WTC11 (cell line): ENCODE measurements around the gene SART3. TPM values are rescaled to one million over a fixed set of nuclear protein-coding genes. Genes with fewer than 3 reads are reported as not detected.
"Not testable (repeated sequence)": the region's sequence is repeated elsewhere in the genome, so short reads cannot be mapped to it uniquely, and the experiment has no call there.

Source experiments
- ATAC-seq: fragments of 200-7000 bp; cut with Tn5 transposase; 2 replicates; pipeline ENCODE4 v1.10.0; 2021; ENCODE audit warnings: mild to moderate bottlenecking, moderate library complexity
- CTCF ChIA-PET: fragments of 300-600 bp; sonication (Branson Sonifier 250); formaldehyde crosslinking; loops from one replicate; lab custom pipeline; 2021; ENCODE audit warnings: antibody characterized with exemption; lab: Charles Lee
- POLR2A ChIA-PET: fragments of 350-600 bp; sonication (Branson Sonifier 250); formaldehyde crosslinking; loops from one replicate; lab custom pipeline; 2021; ENCODE audit warnings: antibody characterized with exemption; lab: Charles Lee
- DNase-seq: peaks from one replicate; pipeline ENCODE4 v3.0.0; 2021; ENCODE audit warnings: low spot score
- H3K27ac Mint-ChIP-seq: 2 replicates; pipeline ENCODE4 v1.8.0; 2021; ENCODE audit warnings: mixed read lengths
- H3K27me3 Mint-ChIP-seq: 2 replicates; pipeline ENCODE4 v1.8.0; 2021; ENCODE audit warnings: low read depth, mild to moderate bottlenecking, moderate library complexity, mixed read lengths
- H3K36me3 Mint-ChIP-seq: 2 replicates; pipeline ENCODE4 v1.8.0; 2021; ENCODE audit warnings: mixed read lengths
- H3K4me1 Mint-ChIP-seq: 2 replicates; pipeline ENCODE4 v1.8.0; 2022; ENCODE audit warnings: mixed read lengths
- H3K4me3 Mint-ChIP-seq: 2 replicates; pipeline ENCODE4 v1.8.0; 2021; ENCODE audit warnings: mild to moderate bottlenecking, moderate library complexity, mixed read lengths
- H3K9me3 Mint-ChIP-seq: 2 replicates; pipeline ENCODE4 v1.8.0; 2021; ENCODE audit warnings: mixed read lengths
- FOXJ3 ChIP-seq: sonication (generic); formaldehyde crosslinking; IDR thresholded peaks from 2 replicates; pipeline ENCODE4 v1.9.0; 2021; ENCODE audit warnings: missing genetic modification reagents, mild to moderate bottlenecking, borderline replicate concordance
- GABPB1 ChIP-seq: sonication (generic); formaldehyde crosslinking; IDR thresholded peaks from 2 replicates; pipeline ENCODE4 v1.8.1; 2023; ENCODE audit warnings: mild to moderate bottlenecking, missing genetic modification reagents
- GRHL2 ChIP-seq: fragments of 250-450 bp; sonication (Bioruptor Pico); IDR thresholded peaks from 2 replicates; pipeline ENCODE4 v1.8.0; 2022; ENCODE audit warnings: mild to moderate bottlenecking, moderate library complexity; ENCODE audit not compliant: insufficient replicate concordance, severe bottlenecking
- HMGA2 ChIP-seq: fragments of 250-450 bp; sonication (Bioruptor Pico); IDR thresholded peaks from 2 replicates; pipeline ENCODE4 v1.4.0; 2021; ENCODE audit warnings: mild to moderate bottlenecking, moderate library complexity
- NR3C1 ChIP-seq: sonication (generic); formaldehyde crosslinking; conservative IDR thresholded peaks from 2 replicates; pipeline ENCODE4 v1.8.1; 2023; ENCODE audit warnings: low read depth, mild to moderate bottlenecking, missing genetic modification reagents
- SMAD3 ChIP-seq: sonication (generic); formaldehyde crosslinking; IDR thresholded peaks from 2 replicates; pipeline ENCODE4 v1.8.0; 2022; ENCODE audit warnings: missing genetic modification reagents, mild to moderate bottlenecking, borderline replicate concordance
- ZNF317 ChIP-seq: sonication (generic); formaldehyde crosslinking; IDR thresholded peaks from 2 replicates; pipeline ENCODE4 v1.8.1; 2023; ENCODE audit warnings: low read depth, mild to moderate bottlenecking, moderate library complexity, missing genetic modification reagents, borderline replicate concordance
- ZNF416 ChIP-seq: fragments of 250-450 bp; sonication (Bioruptor Pico); IDR thresholded peaks from 2 replicates; pipeline ENCODE4 v1.9.0; 2021; ENCODE audit warnings: mild to moderate bottlenecking, inconsistent platforms
- total RNA-seq: library from RNA; stranded (reverse); gene quantifications from 3 replicates; pipeline ENCODE4 v1.2.3, GENCODE V29; 2021
- TF ChIP-seq, protein P1 (sequence below): sonication (generic); formaldehyde crosslinking; IDR thresholded peaks from 2 replicates; pipeline ENCODE4 v1.8.1; 2022; ENCODE audit warnings: mild to moderate bottlenecking, missing genetic modification reagents, moderate library complexity, borderline replicate concordance
- TF ChIP-seq, protein P2 (sequence below): sonication (generic); formaldehyde crosslinking; conservative IDR thresholded peaks from 2 replicates; pipeline ENCODE4 v1.8.1; 2022; ENCODE audit warnings: mild to moderate bottlenecking, missing genetic modification reagents
- TF ChIP-seq, protein P3 (sequence below): sonication (generic); formaldehyde crosslinking; IDR thresholded peaks from 2 replicates; pipeline ENCODE4 v1.8.1; 2023; ENCODE audit warnings: mild to moderate bottlenecking, missing genetic modification reagents, borderline replicate concordance
- TF ChIP-seq, protein P4 (sequence below): sonication (generic); formaldehyde crosslinking; IDR thresholded peaks from 2 replicates; pipeline ENCODE4 v1.8.0; 2022; ENCODE audit warnings: mild to moderate bottlenecking, missing genetic modification reagents

Gene SART3
- total RNA-seq, 1 experiment from 2014 or later, result 91.2 TPM

DNA sequence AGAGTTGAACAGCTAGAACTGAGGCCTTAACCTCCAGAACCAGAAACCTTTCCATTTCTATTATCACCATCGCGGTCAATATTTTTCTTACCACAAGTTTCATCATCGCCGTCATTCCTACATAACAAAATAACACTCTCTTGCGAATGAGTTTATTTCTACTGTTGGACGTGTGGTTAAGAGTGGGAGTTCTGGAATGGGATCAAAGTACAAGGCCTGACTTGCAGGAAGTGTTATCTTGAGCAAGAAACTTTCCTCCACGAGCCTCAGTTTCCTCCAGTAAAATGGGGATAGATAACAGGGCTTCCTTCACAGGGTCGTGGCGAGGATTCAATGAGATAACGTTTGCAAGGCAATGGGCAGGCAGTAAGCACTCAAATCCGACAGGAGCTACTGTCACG, 652 bp downstream of the SART3 start:
- Mint-ChIP-seq H3K4me1 (peaks cover 36% of the 10 kb centered on the region), H3K27me3 (no peaks in the 10 kb centered on the region), H3K9me3 (no peaks in the 10 kb centered on the region), H3K4me3 (peak overlapping the region; percentile 100), H3K27ac (peak overlapping the region; percentile 96), H3K36me3 (peaks cover 36% of the 10 kb centered on the region)
- POLR2A ChIA-PET, result interaction anchor here (1.2 kb wide), 1 partner anchor 170 kb away, joined by 4 read pairs; no protein-coding TSS in a partner anchor
- CTCF ChIA-PET, result interaction anchor here (1.9 kb wide), 1 partner anchor 53 kb away, joined by 4 read pairs; no protein-coding TSS in a partner anchor
- ATAC-seq (no peak), DNase-seq (no peak)
- peak; percentile 53; the same call in 1 of the 2 replicates for TF ChIP-seq GABPB1
- no peak for TF ChIP-seq ZNF416 (CRISPR knock-in tag)

DNA sequence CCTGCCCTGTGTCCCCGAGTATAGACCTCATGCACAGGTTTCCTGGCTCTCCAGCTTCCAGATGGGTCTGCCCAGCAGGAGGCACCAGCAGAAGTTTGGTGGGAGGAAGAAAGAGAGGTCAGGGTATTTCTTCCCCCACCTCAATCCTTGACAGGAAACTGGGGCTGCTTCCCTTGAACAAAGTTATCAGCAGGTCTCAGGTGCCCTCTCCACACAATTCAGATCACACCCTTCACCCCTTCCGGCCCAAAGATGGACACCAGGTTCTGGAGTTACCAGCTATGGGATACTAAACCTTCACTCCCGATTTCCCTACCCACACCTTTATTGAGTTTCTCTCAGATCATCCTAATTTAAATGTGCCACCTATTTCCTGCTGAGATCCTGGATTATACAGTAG, 1.2 kb downstream of the SART3 start:
- Mint-ChIP-seq H3K4me1 (peaks cover 40% of the 10 kb centered on the region), H3K27ac (peak overlapping the region; percentile 96), H3K27me3 (no peaks in the 10 kb centered on the region), H3K36me3 (peaks cover 31% of the 10 kb centered on the region), H3K4me3 (peak overlapping the region; percentile 100), H3K9me3 (no peaks in the 10 kb centered on the region)
- ATAC-seq (no peak), DNase-seq (no peak)
- POLR2A ChIA-PET, result interaction anchor here (0.7 kb wide), 1 partner anchor 9 kb away, joined by 7 read pairs; no protein-coding TSS in a partner anchor
- CTCF ChIA-PET, result interaction anchor here (1.9 kb wide), 1 partner anchor 53 kb away, joined by 4 read pairs; no protein-coding TSS in a partner anchor
- TF ChIP-seq HMGA2 (CRISPR knock-in tag) (no peak), GRHL2 (no peak), FOXJ3 (CRISPR knock-in tag) (no peak), NR3C1 (CRISPR knock-in tag) (no peak)
- TF ChIP-seq, protein P1, sequence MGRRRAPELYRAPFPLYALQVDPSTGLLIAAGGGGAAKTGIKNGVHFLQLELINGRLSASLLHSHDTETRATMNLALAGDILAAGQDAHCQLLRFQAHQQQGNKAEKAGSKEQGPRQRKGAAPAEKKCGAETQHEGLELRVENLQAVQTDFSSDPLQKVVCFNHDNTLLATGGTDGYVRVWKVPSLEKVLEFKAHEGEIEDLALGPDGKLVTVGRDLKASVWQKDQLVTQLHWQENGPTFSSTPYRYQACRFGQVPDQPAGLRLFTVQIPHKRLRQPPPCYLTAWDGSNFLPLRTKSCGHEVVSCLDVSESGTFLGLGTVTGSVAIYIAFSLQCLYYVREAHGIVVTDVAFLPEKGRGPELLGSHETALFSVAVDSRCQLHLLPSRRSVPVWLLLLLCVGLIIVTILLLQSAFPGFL, result no peak
- TF ChIP-seq, protein P2, sequence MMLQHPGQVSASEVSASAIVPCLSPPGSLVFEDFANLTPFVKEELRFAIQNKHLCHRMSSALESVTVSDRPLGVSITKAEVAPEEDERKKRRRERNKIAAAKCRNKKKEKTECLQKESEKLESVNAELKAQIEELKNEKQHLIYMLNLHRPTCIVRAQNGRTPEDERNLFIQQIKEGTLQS, result no peak
- TF ChIP-seq, protein P3, sequence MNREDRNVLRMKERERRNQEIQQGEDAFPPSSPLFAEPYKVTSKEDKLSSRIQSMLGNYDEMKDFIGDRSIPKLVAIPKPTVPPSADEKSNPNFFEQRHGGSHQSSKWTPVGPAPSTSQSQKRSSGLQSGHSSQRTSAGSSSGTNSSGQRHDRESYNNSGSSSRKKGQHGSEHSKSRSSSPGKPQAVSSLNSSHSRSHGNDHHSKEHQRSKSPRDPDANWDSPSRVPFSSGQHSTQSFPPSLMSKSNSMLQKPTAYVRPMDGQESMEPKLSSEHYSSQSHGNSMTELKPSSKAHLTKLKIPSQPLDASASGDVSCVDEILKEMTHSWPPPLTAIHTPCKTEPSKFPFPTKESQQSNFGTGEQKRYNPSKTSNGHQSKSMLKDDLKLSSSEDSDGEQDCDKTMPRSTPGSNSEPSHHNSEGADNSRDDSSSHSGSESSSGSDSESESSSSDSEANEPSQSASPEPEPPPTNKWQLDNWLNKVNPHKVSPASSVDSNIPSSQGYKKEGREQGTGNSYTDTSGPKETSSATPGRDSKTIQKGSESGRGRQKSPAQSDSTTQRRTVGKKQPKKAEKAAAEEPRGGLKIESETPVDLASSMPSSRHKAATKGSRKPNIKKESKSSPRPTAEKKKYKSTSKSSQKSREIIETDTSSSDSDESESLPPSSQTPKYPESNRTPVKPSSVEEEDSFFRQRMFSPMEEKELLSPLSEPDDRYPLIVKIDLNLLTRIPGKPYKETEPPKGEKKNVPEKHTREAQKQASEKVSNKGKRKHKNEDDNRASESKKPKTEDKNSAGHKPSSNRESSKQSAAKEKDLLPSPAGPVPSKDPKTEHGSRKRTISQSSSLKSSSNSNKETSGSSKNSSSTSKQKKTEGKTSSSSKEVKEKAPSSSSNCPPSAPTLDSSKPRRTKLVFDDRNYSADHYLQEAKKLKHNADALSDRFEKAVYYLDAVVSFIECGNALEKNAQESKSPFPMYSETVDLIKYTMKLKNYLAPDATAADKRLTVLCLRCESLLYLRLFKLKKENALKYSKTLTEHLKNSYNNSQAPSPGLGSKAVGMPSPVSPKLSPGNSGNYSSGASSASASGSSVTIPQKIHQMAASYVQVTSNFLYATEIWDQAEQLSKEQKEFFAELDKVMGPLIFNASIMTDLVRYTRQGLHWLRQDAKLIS (CRISPR knock-in tag), result no peak

DNA sequence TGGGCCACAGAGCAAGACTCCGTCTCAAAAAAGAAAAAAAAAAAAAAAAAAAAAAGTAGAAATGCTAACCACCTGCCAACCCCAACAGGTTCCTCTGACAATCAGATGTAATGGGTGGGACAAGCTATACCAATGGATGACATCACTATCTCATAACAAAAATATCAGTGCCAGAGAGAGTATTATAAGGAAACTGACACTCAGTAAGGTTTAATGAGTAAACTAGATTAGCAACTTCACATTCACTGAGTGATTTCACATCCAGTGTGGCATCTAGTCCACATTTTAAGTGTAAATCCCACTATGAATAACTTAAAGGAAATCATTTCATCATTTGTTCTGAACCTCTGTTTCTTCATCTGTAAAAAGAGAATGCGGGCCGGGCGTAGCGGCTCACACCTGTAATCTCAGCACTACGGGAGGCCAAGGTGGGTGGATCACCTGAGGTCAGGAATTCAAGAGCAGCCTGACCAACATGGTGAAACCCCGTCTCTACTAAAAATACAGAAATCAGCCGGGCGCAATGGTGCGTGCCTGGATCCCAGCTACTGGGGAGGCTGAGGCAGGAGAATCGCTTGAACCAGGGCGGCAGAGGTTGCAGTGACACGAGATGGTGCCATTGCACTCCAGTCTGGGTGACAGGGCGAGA, 1.8 kb downstream of the SART3 start:
- POLR2A ChIA-PET, result interaction anchor here (0.7 kb wide), 1 partner anchor 9 kb away, joined by 7 read pairs; no protein-coding TSS in a partner anchor
- CTCF ChIA-PET, result interaction anchor here (1.9 kb wide), 1 partner anchor 54 kb away, joined by 4 read pairs; no protein-coding TSS in a partner anchor
- peak overlapping the region; percentile 100 for H3K4me3 Mint-ChIP-seq
- no peak overlapping the region for H3K27ac Mint-ChIP-seq
- no peak for DNase-seq
- TF ChIP-seq ZNF317 (CRISPR knock-in tag) (no peak), SMAD3 (no peak)
- TF ChIP-seq, protein P4, sequence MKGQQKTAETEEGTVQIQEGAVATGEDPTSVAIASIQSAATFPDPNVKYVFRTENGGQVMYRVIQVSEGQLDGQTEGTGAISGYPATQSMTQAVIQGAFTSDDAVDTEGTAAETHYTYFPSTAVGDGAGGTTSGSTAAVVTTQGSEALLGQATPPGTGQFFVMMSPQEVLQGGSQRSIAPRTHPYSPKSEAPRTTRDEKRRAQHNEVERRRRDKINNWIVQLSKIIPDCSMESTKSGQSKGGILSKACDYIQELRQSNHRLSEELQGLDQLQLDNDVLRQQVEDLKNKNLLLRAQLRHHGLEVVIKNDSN (CRISPR knock-in tag), result no peak
- no peaks in the 10 kb centered on the region for H3K9me3 Mint-ChIP-seq
- no peak for ATAC-seq
- no peaks in the 10 kb centered on the region for H3K27me3 Mint-ChIP-seq
- H3K4me1 Mint-ChIP-seq, result peaks cover 42% of the 10 kb centered on the region
- peaks cover 25% of the 10 kb centered on the region for H3K36me3 Mint-ChIP-seq

DNA sequence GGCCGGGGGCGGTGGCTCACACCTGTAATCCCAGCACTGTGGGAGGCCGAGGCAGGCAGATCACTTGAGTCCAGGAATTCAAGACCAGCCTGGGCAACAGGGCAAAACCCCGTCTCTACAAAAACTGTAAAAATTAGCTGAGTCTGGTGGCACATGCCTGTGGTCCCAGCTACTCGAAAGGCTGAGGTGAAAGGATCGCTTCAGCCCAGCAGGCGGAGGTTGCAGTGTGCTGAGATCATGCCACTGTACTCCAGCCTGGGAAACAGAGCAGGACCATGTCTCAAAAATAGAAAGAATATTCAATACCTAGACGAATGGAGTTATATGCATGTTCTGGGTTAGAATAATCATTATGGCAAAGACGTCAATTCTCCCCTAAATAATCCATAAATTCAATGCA, 5.6 kb downstream of the SART3 start:
- H3K4me3 Mint-ChIP-seq, ATAC-seq, H3K27me3 Mint-ChIP-seq, DNase-seq, H3K9me3 Mint-ChIP-seq: not testable (repeated sequence)
- Mint-ChIP-seq H3K36me3 (peaks cover 16% of the 10 kb centered on the region), H3K4me1 (peaks cover 60% of the 10 kb centered on the region), H3K27ac (peak overlapping the region; percentile 32; the same call in 1 of the 2 replicates)
- ChIA-PET CTCF (interaction anchor here (1.0 kb wide), 1 partner anchor 562 kb away, joined by 3 read pairs; no protein-coding TSS in a partner anchor), POLR2A (interaction anchor here (0.6 kb wide), 1 partner anchor 136 kb away, joined by 5 read pairs; no protein-coding TSS in a partner anchor)
